ENCODE measurements around the gene ATRAID. TPM values are rescaled to one million over a fixed set of nuclear protein-coding genes. Genes with fewer than 3 reads are reported as not detected.

The ATRAID gene
- total RNA-seq, 1 donor from 2014 or later, result 92.1 TPM

- ATAC-seq, result no peak
- intact Hi-C loops (cut with DNase I), result no loop called here
- DNase-seq (ENCODE audit: low spot score), result no peak
Measured at GRCh38 chr2:27264253-27264752, 52.5 kb downstream of the ATRAID start.

GRCh38 chr2:27264753-27265535, 53.1 kb downstream of the ATRAID start:
- intact Hi-C loops (cut with DNase I), result no loop called here
- peak; percentile 46 for ATAC-seq
- DNase-seq (ENCODE audit: low spot score), result peak; percentile 67

GRCh38 chr2:27265536-27265870, 53.7 kb downstream of the ATRAID start:
- DNase-seq (ENCODE audit: low spot score) (no peak), ATAC-seq (no peak)
- intact Hi-C loops (cut with DNase I), result no loop called here

Other genes with a start within 250 kb of the ATRAID start
- gene MAPRE3, start 241.4 kb upstream of the ATRAID start, total RNA-seq, result 26.7 TPM
- gene TMEM214, start 179.1 kb upstream of the ATRAID start, total RNA-seq, result 74.0 TPM
- 16.3 TPM for gene AGBL5, start 160.4 kb upstream of the ATRAID start, total RNA-seq
- gene OST4, start 140.4 kb upstream of the ATRAID start, total RNA-seq, result 198 TPM
- 46.8 TPM for gene EMILIN1, start 133.4 kb upstream of the ATRAID start, total RNA-seq
- 7.1 TPM for gene KHK, start 125.3 kb upstream of the ATRAID start, total RNA-seq
- 4.1 TPM for gene CGREF1, start 92.9 kb upstream of the ATRAID start, total RNA-seq
- gene ABHD1, start 88.2 kb upstream of the ATRAID start, total RNA-seq, result 3.6 TPM
- gene PREB, start 77.4 kb upstream of the ATRAID start, total RNA-seq, result 30.3 TPM
- gene PRR30, start 72.6 kb upstream of the ATRAID start, total RNA-seq, result not detected
- not detected for gene TCF23, start 63.0 kb upstream of the ATRAID start, total RNA-seq
- gene SLC5A6, start 227 bp downstream of the ATRAID start, total RNA-seq, result 22.6 TPM
- gene CAD, start 5.3 kb downstream of the ATRAID start, total RNA-seq, result 31.4 TPM
- gene SLC30A3, start 51.0 kb downstream of the ATRAID start, total RNA-seq, result not detected
- gene DNAJC5G, start 63.4 kb downstream of the ATRAID start, total RNA-seq, result not detected
- gene TRIM54, start 70.4 kb downstream of the ATRAID start, total RNA-seq, result 0.31 TPM
- gene UCN, start 96.4 kb downstream of the ATRAID start, total RNA-seq, result 2.4 TPM
- gene MPV17, start 111.1 kb downstream of the ATRAID start, total RNA-seq, result 53.5 TPM
- gene GTF3C2, start 144.7 kb downstream of the ATRAID start, total RNA-seq, result 57.1 TPM
- 39.1 TPM for gene EIF2B4, start 158.3 kb downstream of the ATRAID start, total RNA-seq
- 79.1 TPM for gene SNX17, start 158.6 kb downstream of the ATRAID start, total RNA-seq
- gene ZNF513, start 168.7 kb downstream of the ATRAID start, total RNA-seq, result 17.0 TPM
- gene PPM1G, start 197.6 kb downstream of the ATRAID start, total RNA-seq, result 37.8 TPM
- gene NRBP1, start 216.6 kb downstream of the ATRAID start, total RNA-seq, result 77.6 TPM
- gene KRTCAP3, start 230.3 kb downstream of the ATRAID start, total RNA-seq, result 2.6 TPM